Measurements from ENCODE around the gene BLACAT1.

Gene BLACAT1

GRCh38 chr1:205455581-205456382, at the start of gene BLACAT1:
Gene BLACAT1, minus strand, starts transcription at chr1:205456045.
- TF ChIP-seq, protein P1, sequence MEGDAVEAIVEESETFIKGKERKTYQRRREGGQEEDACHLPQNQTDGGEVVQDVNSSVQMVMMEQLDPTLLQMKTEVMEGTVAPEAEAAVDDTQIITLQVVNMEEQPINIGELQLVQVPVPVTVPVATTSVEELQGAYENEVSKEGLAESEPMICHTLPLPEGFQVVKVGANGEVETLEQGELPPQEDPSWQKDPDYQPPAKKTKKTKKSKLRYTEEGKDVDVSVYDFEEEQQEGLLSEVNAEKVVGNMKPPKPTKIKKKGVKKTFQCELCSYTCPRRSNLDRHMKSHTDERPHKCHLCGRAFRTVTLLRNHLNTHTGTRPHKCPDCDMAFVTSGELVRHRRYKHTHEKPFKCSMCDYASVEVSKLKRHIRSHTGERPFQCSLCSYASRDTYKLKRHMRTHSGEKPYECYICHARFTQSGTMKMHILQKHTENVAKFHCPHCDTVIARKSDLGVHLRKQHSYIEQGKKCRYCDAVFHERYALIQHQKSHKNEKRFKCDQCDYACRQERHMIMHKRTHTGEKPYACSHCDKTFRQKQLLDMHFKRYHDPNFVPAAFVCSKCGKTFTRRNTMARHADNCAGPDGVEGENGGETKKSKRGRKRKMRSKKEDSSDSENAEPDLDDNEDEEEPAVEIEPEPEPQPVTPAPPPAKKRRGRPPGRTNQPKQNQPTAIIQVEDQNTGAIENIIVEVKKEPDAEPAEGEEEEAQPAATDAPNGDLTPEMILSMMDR (IDR thresholded peaks at IDR 0.05; ENCODE audit: low read depth, low read length) = no peak

GRCh38 chr1:205505076-205505729, 49.4 kb upstream of the BLACAT1 start:
- TF ChIP-seq, protein P1 (IDR thresholded peaks at IDR 0.05; ENCODE audit: low read depth, low read length) = no peak
- DNase-seq (ENCODE audit: extremely low read depth, low read depth) = no peak

More at GRCh38 chr1:205455581-205456382, at the start of gene BLACAT1:
- DNase-seq (ENCODE audit: extremely low read depth, low read depth) = no peak

- no peak for DNase-seq (ENCODE audit: extremely low read depth, low read depth)
- TF ChIP-seq, protein P1 (IDR thresholded peaks at IDR 0.05; ENCODE audit: low read depth, low read length) = no peak
These were observed 48.6 kb upstream of the BLACAT1 start, which contains the start of gene CDK18 for GRCh38 chr1:205504311-205505075. Gene CDK18, plus strand, starts transcription at chr1:205504669. Its CDS starts 18,499 bp downstream, at chr1:205523168.

DNA sequence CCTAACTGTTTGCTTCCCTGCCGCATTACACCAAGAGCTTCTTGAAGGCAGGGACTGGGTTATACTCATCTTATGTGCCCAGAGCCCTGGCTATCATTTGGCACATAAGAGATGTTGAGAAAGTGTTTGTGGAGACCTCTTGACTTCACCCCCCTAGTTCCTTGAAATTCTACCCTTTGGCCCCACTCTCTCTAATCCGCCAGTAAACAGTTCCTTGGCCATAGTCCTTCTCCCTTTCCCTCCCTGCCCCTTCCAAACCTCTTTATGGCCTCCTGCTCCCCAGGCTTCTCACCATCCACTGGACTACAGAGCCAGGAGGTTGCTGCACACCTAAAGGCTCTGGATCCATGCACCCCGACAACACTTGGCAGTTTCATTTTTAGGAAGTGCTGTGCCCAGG, 47.1 kb upstream of the BLACAT1 start:
- DNase-seq (ENCODE audit: extremely low read depth, low read depth) = no peak
- TF ChIP-seq, protein P1 (IDR thresholded peaks at IDR 0.05; ENCODE audit: low read depth, low read length) = no peak

DNA sequence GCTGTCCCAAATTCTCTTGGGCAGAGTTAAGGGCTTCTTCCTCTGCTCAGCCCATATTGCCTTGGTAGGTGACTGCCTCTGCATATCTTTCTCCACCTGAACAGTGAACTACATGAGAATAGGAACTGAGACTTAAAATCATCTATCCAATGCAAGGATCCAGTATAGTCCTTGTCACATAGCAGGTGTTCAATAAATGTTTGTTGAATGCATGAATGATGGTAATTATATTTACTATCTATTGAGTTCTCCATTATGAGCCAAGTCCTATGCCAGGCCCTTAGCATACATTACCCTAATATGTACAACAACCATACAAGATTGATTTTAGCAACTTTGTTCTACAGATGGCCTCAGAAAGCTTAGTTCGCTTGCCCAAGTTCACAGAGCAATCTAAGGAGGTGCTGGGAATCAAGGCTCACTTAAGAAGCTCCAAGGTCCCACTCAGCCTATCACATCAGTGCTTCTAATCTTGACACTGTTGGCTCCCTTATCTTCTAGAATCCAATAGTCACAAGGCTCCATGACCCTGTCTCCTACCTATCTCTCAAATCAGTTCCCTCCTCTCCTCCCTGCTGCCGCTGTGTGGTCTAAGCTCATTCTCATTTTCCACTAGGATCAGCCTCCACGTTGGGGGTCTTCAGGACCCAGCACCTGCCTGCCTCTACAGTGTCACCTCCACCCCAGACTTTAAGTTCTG, 46.4 kb upstream of the BLACAT1 start:
- no peak for DNase-seq (ENCODE audit: extremely low read depth, low read depth)
- TF ChIP-seq, protein P1 (IDR thresholded peaks at IDR 0.05; ENCODE audit: low read depth, low read length) = no peak

- no peak for DNase-seq (ENCODE audit: extremely low read depth, low read depth)
- TF ChIP-seq, protein P1 (IDR thresholded peaks at IDR 0.05; ENCODE audit: low read depth, low read length) = no peak
These were observed 44.7 kb upstream of the BLACAT1 start for GRCh38 chr1:205500240-205501233.

All from AG09319 (cell line).